ENCODE measurements around the gene HDHD3. TPM values are rescaled to one million over a fixed set of nuclear protein-coding genes. Genes with fewer than 3 reads are reported as not detected.

The HDHD3 gene
- total RNA-seq, 1 experiment from 2014 or later: 39.5 TPM

DNA sequence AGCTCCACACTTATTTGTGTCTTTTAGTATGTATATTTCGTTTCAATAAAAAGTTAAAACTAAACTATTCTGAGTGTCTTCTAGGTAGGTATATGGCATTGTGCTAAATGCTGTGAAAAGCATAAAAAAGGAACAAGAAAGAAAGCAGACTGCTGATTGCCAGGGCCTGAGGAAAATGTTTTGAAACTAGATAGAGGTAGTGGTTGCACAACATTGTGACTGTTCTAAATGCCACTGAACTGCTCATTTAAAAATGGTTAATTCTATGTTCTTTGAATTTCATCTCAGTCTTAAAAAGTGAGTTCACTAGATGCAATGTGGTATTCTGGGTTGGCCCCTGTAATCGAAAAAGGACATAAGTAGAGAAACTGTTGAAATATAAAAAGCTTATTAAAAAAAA lies 26.9 kb upstream of the HDHD3 start:
- H2AFZ ChIP-seq: no peak overlapping the region
- intact Hi-C loops (cut with micrococcal nuclease; ENCODE audit: unreplicated experiment): loop anchor here (5.0 kb wide), 2 partner anchors 36 to 179 kb away; no protein-coding TSS in a partner anchor
- POLR2A ChIA-PET (ENCODE audit: unreplicated experiment): no interaction called here
- peaks cover 27% of the 10 kb centered on the region for H3K4me1 ChIP-seq (replicated peaks; ENCODE audit: insufficient read depth)
- H3K79me2 ChIP-seq (ENCODE audit: low read depth): peaks cover 8% of the 10 kb centered on the region
- no peaks in the 10 kb centered on the region for H3K9me3 ChIP-seq (ENCODE audit: insufficient read depth, low read depth)
- CTCF ChIA-PET: interaction anchor here (0.7 kb wide), 1 partner anchor 64 kb away, joined by 9 read pairs; the partner anchor contains the start of gene WDR31
- TF ChIP-seq, protein P1, sequence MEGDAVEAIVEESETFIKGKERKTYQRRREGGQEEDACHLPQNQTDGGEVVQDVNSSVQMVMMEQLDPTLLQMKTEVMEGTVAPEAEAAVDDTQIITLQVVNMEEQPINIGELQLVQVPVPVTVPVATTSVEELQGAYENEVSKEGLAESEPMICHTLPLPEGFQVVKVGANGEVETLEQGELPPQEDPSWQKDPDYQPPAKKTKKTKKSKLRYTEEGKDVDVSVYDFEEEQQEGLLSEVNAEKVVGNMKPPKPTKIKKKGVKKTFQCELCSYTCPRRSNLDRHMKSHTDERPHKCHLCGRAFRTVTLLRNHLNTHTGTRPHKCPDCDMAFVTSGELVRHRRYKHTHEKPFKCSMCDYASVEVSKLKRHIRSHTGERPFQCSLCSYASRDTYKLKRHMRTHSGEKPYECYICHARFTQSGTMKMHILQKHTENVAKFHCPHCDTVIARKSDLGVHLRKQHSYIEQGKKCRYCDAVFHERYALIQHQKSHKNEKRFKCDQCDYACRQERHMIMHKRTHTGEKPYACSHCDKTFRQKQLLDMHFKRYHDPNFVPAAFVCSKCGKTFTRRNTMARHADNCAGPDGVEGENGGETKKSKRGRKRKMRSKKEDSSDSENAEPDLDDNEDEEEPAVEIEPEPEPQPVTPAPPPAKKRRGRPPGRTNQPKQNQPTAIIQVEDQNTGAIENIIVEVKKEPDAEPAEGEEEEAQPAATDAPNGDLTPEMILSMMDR (conservative IDR thresholded peaks at IDR 0.05): no peak
- H3K27me3 ChIP-seq (ENCODE audit: insufficient read depth, low read depth): no peaks in the 10 kb centered on the region
- no peak for DNase-seq
- H3K4me2 ChIP-seq: no peak overlapping the region
- no TSS peak for BruUV-seq (replicated peaks)
- H3K9me2 ChIP-seq (ENCODE audit: insufficient read depth): no peaks in the 10 kb centered on the region
- H4K20me1 ChIP-seq (ENCODE audit: insufficient read depth): no peaks in the 10 kb centered on the region
- no peak overlapping the region for H3K27ac ChIP-seq
- H3K36me3 ChIP-seq (ENCODE audit: low read depth): peaks cover 9% of the 10 kb centered on the region
- H3F3A ChIP-seq (ENCODE audit: insufficient read depth, low read depth): peaks cover 30% of the 10 kb centered on the region
- H3K4me3 ChIP-seq: no peak overlapping the region

GRCh38 chr9:113401027-113401792 lies 24.4 kb upstream of the HDHD3 start, which contains the start of gene ALAD:
Gene ALAD, minus strand, starts transcription at chr9:113401284. Its CDS starts 7,725 bp downstream, at chr9:113393559.
- H3K4me1 ChIP-seq (replicated peaks; ENCODE audit: insufficient read depth): peaks cover 32% of the 10 kb centered on the region
- H3K9me2 ChIP-seq (ENCODE audit: insufficient read depth): no peaks in the 10 kb centered on the region
- no peaks in the 10 kb centered on the region for H3K9me3 ChIP-seq (ENCODE audit: insufficient read depth, low read depth)
- peak within 1 kb of the TSS; percentile 77 for H3K4me2 ChIP-seq
- TF ChIP-seq EZH2 (IDR thresholded peaks at IDR 0.05; ENCODE audit: low read depth): no peak
- TF ChIP-seq, protein P1 (conservative IDR thresholded peaks at IDR 0.05): peak; percentile 89
- H3K79me2 ChIP-seq (ENCODE audit: low read depth): no peaks in the 10 kb centered on the region
- BruUV-seq (replicated peaks): no TSS peak
- ChIA-PET POLR2A (ENCODE audit: unreplicated experiment) (interaction anchor here (0.6 to 1.0 kb wide), 7 partner anchors 9 to 257 kb away, joined by 3 to 8 read pairs (median 5); partner anchors contain the start of genes C9orf43, CDC26, POLE3 and WDR31), CTCF (interaction anchor here (0.5 to 2.8 kb wide), 4 partner anchors 9 to 62 kb away, joined by 3 to 9 read pairs (median 6); partner anchors contain the start of genes C9orf43, POLE3 and WDR31)
- H4K20me1 ChIP-seq (ENCODE audit: insufficient read depth): 0 out of 2 replicates have a peak, but pooled peaks cover 7% of the 10 kb centered on the region
- H3K27me3 ChIP-seq (ENCODE audit: insufficient read depth, low read depth): no peaks in the 10 kb centered on the region
- peak within 1 kb of the TSS; percentile 14; the same call in 1 of the 2 replicates for H3K27ac ChIP-seq
- peaks cover 29% of the 10 kb centered on the region for H3F3A ChIP-seq (ENCODE audit: insufficient read depth, low read depth)
- intact Hi-C loops (cut with micrococcal nuclease; ENCODE audit: unreplicated experiment): loop anchor here (1.0 to 5.0 kb wide), 6 partner anchors 19 to 258 kb away; no protein-coding TSS in a partner anchor
- H2AFZ ChIP-seq: peak within 1 kb of the TSS; percentile 93
- H3K36me3 ChIP-seq (ENCODE audit: low read depth): no peaks in the 10 kb centered on the region
- DNase-seq: peak; percentile 93 to 100
- peak within 1 kb of the TSS; percentile 75 for H3K4me3 ChIP-seq

DNA sequence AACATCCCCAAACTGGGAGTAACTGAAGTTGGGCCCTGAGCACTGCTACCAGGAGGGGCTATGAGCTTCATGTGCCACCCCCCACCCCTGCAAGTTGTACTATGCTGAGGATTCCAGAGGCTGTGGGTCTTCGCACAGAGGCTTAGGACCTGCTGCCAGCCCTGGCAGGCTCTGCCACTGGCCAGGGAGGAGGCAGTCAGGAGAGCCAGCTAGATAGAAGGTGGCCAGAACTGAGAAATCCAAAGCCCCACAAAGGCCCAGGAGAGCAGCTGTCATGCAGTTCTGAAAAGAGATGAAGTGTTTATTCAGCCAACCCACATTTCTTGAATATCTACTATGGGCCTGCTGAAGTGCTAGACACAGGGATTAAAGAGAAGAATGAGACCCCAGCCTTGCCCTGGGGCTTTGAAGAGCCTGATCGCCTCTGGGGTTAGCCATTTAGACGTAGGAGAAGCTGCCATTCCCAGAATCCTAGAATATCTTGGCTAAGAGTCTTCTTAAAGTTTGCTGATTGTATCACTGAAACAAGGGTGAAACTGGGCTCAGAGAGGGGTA lies 22.9 kb upstream of the HDHD3 start:
- ChIA-PET POLR2A (ENCODE audit: unreplicated experiment) (interaction anchor here (1.7 kb wide), 1 partner anchor 47 kb away, joined by 6 read pairs; no protein-coding TSS in a partner anchor), CTCF (interaction anchor here (0.6 to 2.8 kb wide), 3 partner anchors 58 to 160 kb away, joined by 4 to 9 read pairs (median 4); partner anchors contain the start of gene WDR31)
- no peak overlapping the region for H2AFZ ChIP-seq
- no peaks in the 10 kb centered on the region for H3K9me2 ChIP-seq (ENCODE audit: insufficient read depth)
- no peak for DNase-seq
- intact Hi-C loops (cut with micrococcal nuclease; ENCODE audit: unreplicated experiment): loop anchor here (2.0 to 5.0 kb wide), 3 partner anchors 32 to 259 kb away; no protein-coding TSS in a partner anchor
- 0 out of 2 replicates have a peak, but pooled peaks cover 7% of the 10 kb centered on the region for H4K20me1 ChIP-seq (ENCODE audit: insufficient read depth)
- H3K4me3 ChIP-seq: no peak overlapping the region; the same call in 1 of the 2 replicates
- peaks cover 32% of the 10 kb centered on the region for H3K4me1 ChIP-seq (replicated peaks; ENCODE audit: insufficient read depth)
- H3K36me3 ChIP-seq (ENCODE audit: low read depth): no peaks in the 10 kb centered on the region
- TF ChIP-seq, protein P1 (conservative IDR thresholded peaks at IDR 0.05): no peak
- TF ChIP-seq EZH2 (IDR thresholded peaks at IDR 0.05; ENCODE audit: low read depth): no peak
- no peaks in the 10 kb centered on the region for H3K79me2 ChIP-seq (ENCODE audit: low read depth)
- no TSS peak for BruUV-seq (replicated peaks)
- H3K9me3 ChIP-seq (ENCODE audit: insufficient read depth, low read depth): no peaks in the 10 kb centered on the region
- H3K4me2 ChIP-seq: peak overlapping the region; percentile 77
- no peaks in the 10 kb centered on the region for H3K27me3 ChIP-seq (ENCODE audit: insufficient read depth, low read depth)
- H3K27ac ChIP-seq: no peak overlapping the region
- peaks cover 29% of the 10 kb centered on the region for H3F3A ChIP-seq (ENCODE audit: insufficient read depth, low read depth)
